ENCODE data around the gene ATP9B. TPM values are rescaled to one million over a fixed set of nuclear protein-coding genes. Genes with fewer than 3 reads are reported as not detected.

The ATP9B gene
- total RNA-seq, 1 experiment from 2014 or later = 15.6 TPM

DNA sequence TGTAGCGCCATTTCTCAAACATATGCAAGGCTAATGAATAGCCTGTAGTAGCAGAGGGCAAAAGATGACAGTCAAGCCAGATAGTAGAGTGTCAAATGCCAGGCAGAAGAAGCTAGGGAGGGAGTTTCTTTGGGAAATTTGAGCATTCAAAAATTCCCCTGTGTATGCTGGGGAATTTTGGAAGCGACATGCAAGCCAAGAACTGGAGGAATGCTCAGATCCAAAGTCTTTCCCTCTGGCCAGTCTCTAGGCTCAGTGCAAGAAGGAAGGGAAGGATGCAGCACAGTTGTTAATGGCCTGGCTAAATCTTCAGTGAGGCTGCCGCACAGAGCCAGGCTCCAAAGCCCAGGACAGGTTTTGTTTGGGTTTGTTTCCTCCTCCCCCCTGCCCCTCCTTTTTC lies 59.9 kb downstream of the ATP9B start:
- H3K9me2 ChIP-seq (replicated peaks; ENCODE audit: low read length) = no peaks in the 10 kb centered on the region
- no peak overlapping the region for H3K4me2 ChIP-seq (ENCODE audit: low read length)
- H3K79me2 ChIP-seq (ENCODE audit: low read length) = no peaks in the 10 kb centered on the region
- no peak overlapping the region for H3K27ac ChIP-seq (ENCODE audit: low read length)
- no peak for DNase-seq
- ATAC-seq = no peak
- no peak overlapping the region for H3K9ac ChIP-seq (ENCODE audit: low read length)
- H2AFZ ChIP-seq (ENCODE audit: low read length) = no peak overlapping the region
- H3K4me1 ChIP-seq (ENCODE audit: insufficient read depth, low read length) = no peaks in the 10 kb centered on the region
- ChIA-PET POLR2A (ENCODE audit: unreplicated experiment) (no interaction called here), CTCF (interaction anchor here (0.6 kb wide), 1 partner anchor 152 kb away, joined by 3 read pairs; no protein-coding TSS in a partner anchor)
- H3K36me3 ChIP-seq (ENCODE audit: low read depth, low read length) = no peaks in the 10 kb centered on the region
- H3K9me3 ChIP-seq (ENCODE audit: low read length) = no peaks in the 10 kb centered on the region
- H3F3A ChIP-seq (ENCODE audit: low read length, unreplicated experiment) = no peaks in the 10 kb centered on the region
- no peaks in the 10 kb centered on the region for H4K20me1 ChIP-seq (ENCODE audit: low read length)
- H3K27me3 ChIP-seq (ENCODE audit: low read length) = no peaks in the 10 kb centered on the region
- intact Hi-C loops (cut with micrococcal nuclease) = no loop called here
- no peak overlapping the region for H3K4me3 ChIP-seq (ENCODE audit: low read length)
- BruUV-seq (replicated peaks) = no TSS peak
- TF ChIP-seq EZH2phosphoT487 (IDR thresholded peaks at IDR 0.05; ENCODE audit: borderline replicate concordance, low read length) = no peak
- TF ChIP-seq, protein P1, sequence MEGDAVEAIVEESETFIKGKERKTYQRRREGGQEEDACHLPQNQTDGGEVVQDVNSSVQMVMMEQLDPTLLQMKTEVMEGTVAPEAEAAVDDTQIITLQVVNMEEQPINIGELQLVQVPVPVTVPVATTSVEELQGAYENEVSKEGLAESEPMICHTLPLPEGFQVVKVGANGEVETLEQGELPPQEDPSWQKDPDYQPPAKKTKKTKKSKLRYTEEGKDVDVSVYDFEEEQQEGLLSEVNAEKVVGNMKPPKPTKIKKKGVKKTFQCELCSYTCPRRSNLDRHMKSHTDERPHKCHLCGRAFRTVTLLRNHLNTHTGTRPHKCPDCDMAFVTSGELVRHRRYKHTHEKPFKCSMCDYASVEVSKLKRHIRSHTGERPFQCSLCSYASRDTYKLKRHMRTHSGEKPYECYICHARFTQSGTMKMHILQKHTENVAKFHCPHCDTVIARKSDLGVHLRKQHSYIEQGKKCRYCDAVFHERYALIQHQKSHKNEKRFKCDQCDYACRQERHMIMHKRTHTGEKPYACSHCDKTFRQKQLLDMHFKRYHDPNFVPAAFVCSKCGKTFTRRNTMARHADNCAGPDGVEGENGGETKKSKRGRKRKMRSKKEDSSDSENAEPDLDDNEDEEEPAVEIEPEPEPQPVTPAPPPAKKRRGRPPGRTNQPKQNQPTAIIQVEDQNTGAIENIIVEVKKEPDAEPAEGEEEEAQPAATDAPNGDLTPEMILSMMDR (conservative IDR thresholded peaks at IDR 0.05; ENCODE audit: low read depth, low read length) = no peak
- TF ChIP-seq EZH2 (IDR thresholded peaks at IDR 0.05; ENCODE audit: low read length, unreplicated experiment) = no peak

DNA sequence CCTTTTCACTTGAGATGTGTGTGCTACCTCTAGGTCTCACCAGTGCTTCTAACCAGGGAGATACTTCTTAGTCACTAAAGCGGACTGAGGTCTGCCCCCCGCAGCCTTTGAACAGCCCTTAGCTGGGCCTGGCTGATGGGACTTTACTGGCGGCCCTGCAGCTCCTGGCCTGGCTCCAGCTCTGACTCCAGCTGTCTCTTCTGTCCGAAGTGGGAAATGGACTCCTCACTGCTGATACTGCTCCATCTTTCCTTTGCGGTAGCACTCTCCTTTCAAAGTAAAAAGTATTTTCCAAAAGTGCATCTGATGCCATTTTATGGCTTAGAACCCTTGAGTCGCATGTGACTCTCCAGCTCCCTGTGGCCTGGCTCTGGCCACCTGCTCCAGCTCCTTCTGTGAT lies 64.5 kb downstream of the ATP9B start:
- CTCF ChIA-PET = no interaction called here
- BruUV-seq (replicated peaks) = no TSS peak
- intact Hi-C loops (cut with micrococcal nuclease) = no loop called here

GRCh38 chr18:79135924-79136323 lies 66.7 kb downstream of the ATP9B start:
- Histone ChIP-seq H3K4me1 (ENCODE audit: insufficient read depth, low read length) (no peaks in the 10 kb centered on the region), H3K4me2 (ENCODE audit: low read length) (no peak overlapping the region), H4K20me1 (ENCODE audit: low read length) (no peaks in the 10 kb centered on the region), H3K9ac (ENCODE audit: low read length) (no peak overlapping the region), H3K27ac (ENCODE audit: low read length) (no peak overlapping the region), H3K4me3 (ENCODE audit: low read length) (no peak overlapping the region), H3K9me3 (ENCODE audit: low read length) (no peaks in the 10 kb centered on the region), H3K36me3 (ENCODE audit: low read depth, low read length) (no peaks in the 10 kb centered on the region), H3K9me2 (replicated peaks; ENCODE audit: low read length) (no peaks in the 10 kb centered on the region), H2AFZ (ENCODE audit: low read length) (no peak overlapping the region), H3K79me2 (ENCODE audit: low read length) (no peaks in the 10 kb centered on the region), H3F3A (ENCODE audit: low read length, unreplicated experiment) (no peaks in the 10 kb centered on the region), H3K27me3 (ENCODE audit: low read length) (no peaks in the 10 kb centered on the region)
- intact Hi-C loops (cut with micrococcal nuclease) = no loop called here
- DNase-seq = no peak
- BruUV-seq (replicated peaks) = no TSS peak
- CTCF ChIA-PET = no interaction called here
- no peak for ATAC-seq
- POLR2A ChIA-PET (ENCODE audit: unreplicated experiment) = no interaction called here
- TF ChIP-seq EZH2phosphoT487 (IDR thresholded peaks at IDR 0.05; ENCODE audit: borderline replicate concordance, low read length) (no peak), EZH2 (IDR thresholded peaks at IDR 0.05; ENCODE audit: low read length, unreplicated experiment) (no peak)
- TF ChIP-seq, protein P1 (conservative IDR thresholded peaks at IDR 0.05; ENCODE audit: low read depth, low read length) = no peak

More for the DNA sequence above, 64.5 kb downstream of the ATP9B start:
- Histone ChIP-seq H3K9ac (ENCODE audit: low read length) (no peak overlapping the region), H3K27ac (ENCODE audit: low read length) (no peak overlapping the region), H3K4me1 (ENCODE audit: insufficient read depth, low read length) (no peaks in the 10 kb centered on the region), H3K4me2 (ENCODE audit: low read length) (no peak overlapping the region), H3K36me3 (ENCODE audit: low read depth, low read length) (no peaks in the 10 kb centered on the region), H3K9me2 (replicated peaks; ENCODE audit: low read length) (no peaks in the 10 kb centered on the region), H3K27me3 (ENCODE audit: low read length) (no peaks in the 10 kb centered on the region), H2AFZ (ENCODE audit: low read length) (no peak overlapping the region), H3K9me3 (ENCODE audit: low read length) (no peaks in the 10 kb centered on the region), H3F3A (ENCODE audit: low read length, unreplicated experiment) (no peaks in the 10 kb centered on the region), H3K4me3 (ENCODE audit: low read length) (no peak overlapping the region), H4K20me1 (ENCODE audit: low read length) (no peaks in the 10 kb centered on the region), H3K79me2 (ENCODE audit: low read length) (no peaks in the 10 kb centered on the region)
- DNase-seq (no peak), ATAC-seq (no peak)
- POLR2A ChIA-PET (ENCODE audit: unreplicated experiment) = no interaction called here
- TF ChIP-seq EZH2phosphoT487 (IDR thresholded peaks at IDR 0.05; ENCODE audit: borderline replicate concordance, low read length) (no peak), EZH2 (IDR thresholded peaks at IDR 0.05; ENCODE audit: low read length, unreplicated experiment) (no peak)
- TF ChIP-seq, protein P1 (conservative IDR thresholded peaks at IDR 0.05; ENCODE audit: low read depth, low read length) = no peak

All from PC-3 (cell line).